Measurements from ENCODE around the gene SEC61G. TPM values are rescaled to one million over a fixed set of nuclear protein-coding genes. Genes with fewer than 3 reads are reported as not detected.

SEC61G gene
- total and polyA plus RNA-seq, 5 donors from 2014 or later: 61.0 to 301 (median 239) TPM

DNA sequence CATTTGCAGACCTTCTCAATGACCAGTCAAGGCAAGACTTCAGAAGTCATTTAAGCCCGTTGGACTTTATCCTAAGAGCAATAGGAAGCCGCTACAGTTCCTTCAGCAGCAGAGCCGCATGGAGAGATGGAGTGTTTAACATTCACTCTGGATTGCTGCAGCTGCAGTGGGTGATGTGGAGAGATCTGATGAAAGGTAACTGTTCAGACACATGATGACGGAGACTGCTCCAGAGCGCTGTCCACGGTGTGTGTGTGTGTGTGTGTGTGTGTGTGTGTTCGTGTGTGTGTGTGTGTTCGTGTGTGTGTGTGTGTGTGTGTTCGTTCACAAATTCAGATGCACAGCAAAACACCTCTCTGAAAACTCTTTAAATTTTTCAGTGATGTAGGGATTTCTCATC, 37.0 kb downstream of the SEC61G start:
- H3K4me1 Mint-ChIP-seq: no peaks in the 10 kb centered on the region
- Histone ChIP-seq H3K27ac (ENCODE audit: insufficient read depth, low read length, poor library complexity, severe bottlenecking) (no peak overlapping the region), H3K4me3 (ENCODE audit: low read depth, low read length) (no peak overlapping the region), H3K9me3 (ENCODE audit: control insufficient read depth in 2 of 2, low read length in 2 of 2) (no peaks in the 10 kb centered on the region), H3K4me1 (ENCODE audit: control insufficient read depth, insufficient read depth, low read length, poor library complexity, severe bottlenecking) (no peaks in the 10 kb centered on the region), H3K27me3 (ENCODE audit: control insufficient read depth, insufficient read depth, low read length) (no peaks in the 10 kb centered on the region), H3K36me3 (ENCODE audit: control insufficient read depth, insufficient read depth, low read length) (no peaks in the 10 kb centered on the region)
- DNase-seq (no peak), ATAC-seq (ENCODE audit: low read depth in 2 of 2) (no peak)
- no peaks in the 10 kb centered on the region for H3K36me3 Mint-ChIP-seq
- no peak overlapping the region for H3K27ac Mint-ChIP-seq
- no peaks in the 10 kb centered on the region for H3K27me3 Mint-ChIP-seq
- peaks cover 0 to 6% (median 2%) of the 10 kb centered on the region in 7 donors for H3K9me3 Mint-ChIP-seq
- H3K4me3 Mint-ChIP-seq: no peak overlapping the region

DNA sequence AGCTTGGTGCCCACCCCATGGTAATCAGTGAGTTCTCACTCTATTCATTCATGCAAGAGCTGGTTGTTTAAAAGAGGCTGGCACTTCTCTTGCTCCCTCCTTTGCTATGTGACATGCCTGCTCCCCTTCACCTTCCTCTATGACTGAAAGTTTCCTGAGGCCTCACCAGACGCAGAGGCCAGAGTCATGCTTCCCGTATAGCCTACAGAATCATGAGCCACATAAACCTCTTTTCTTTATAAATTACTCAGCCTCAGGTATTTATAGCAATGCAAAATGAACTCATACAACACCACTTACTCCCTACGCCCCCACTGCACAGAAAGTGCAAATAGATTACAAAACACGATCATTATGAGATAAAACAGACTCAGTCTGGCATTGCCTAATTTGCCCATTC, 39.0 kb downstream of the SEC61G start:
- Mint-ChIP-seq H3K27me3 (no peaks in the 10 kb centered on the region), H3K4me3 (no peak overlapping the region), H3K27ac (no peak overlapping the region), H3K9me3 (peaks cover 0 to 11% (median 2%) of the 10 kb centered on the region in 7 donors), H3K4me1 (no peaks in the 10 kb centered on the region), H3K36me3 (no peaks in the 10 kb centered on the region)
- Histone ChIP-seq H3K9me3 (ENCODE audit: control insufficient read depth in 2 of 2, low read length in 2 of 2) (no peaks in the 10 kb centered on the region), H3K36me3 (ENCODE audit: control insufficient read depth, insufficient read depth, low read length) (no peaks in the 10 kb centered on the region), H3K4me1 (ENCODE audit: control insufficient read depth, insufficient read depth, low read length, poor library complexity, severe bottlenecking) (no peaks in the 10 kb centered on the region), H3K4me3 (ENCODE audit: low read depth, low read length) (no peak overlapping the region), H3K27me3 (ENCODE audit: control insufficient read depth, insufficient read depth, low read length) (no peaks in the 10 kb centered on the region), H3K27ac (ENCODE audit: insufficient read depth, low read length, poor library complexity, severe bottlenecking) (no peak overlapping the region)
- no peak for DNase-seq
- ATAC-seq (ENCODE audit: low read depth in 2 of 2): no peak

DNA sequence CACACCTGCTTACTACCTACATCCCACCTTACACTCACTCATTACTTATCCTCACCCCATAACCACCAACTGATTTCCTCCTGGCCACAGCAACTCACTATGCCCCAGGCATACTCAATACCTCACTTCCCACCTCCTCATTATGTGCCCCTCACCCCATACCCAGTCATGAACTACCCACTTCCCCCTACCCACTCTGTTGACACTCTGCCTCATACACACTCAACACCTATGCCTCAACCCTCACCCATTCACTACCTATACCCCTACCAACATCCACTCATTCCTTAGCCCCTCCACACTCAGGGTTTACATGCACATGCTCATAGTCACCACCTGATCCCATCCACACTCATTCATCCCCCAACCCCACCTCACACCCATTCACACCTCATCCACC, 39.6 kb downstream of the SEC61G start:
- H3K4me3 ChIP-seq (ENCODE audit: low read depth, low read length): no peak overlapping the region
- no peak overlapping the region for H3K27ac ChIP-seq (ENCODE audit: insufficient read depth, low read length, poor library complexity, severe bottlenecking)
- Mint-ChIP-seq H3K36me3 (no peaks in the 10 kb centered on the region), H3K4me1 (no peaks in the 10 kb centered on the region), H3K9me3 (peaks cover 0 to 16% (median 2%) of the 10 kb centered on the region in 7 donors), H3K27ac (no peak overlapping the region), H3K4me3 (no peak overlapping the region), H3K27me3 (no peaks in the 10 kb centered on the region)
- ATAC-seq (ENCODE audit: low read depth in 2 of 2) (no peak), DNase-seq (no peak)
- no peaks in the 10 kb centered on the region for H3K9me3 ChIP-seq (ENCODE audit: control insufficient read depth in 2 of 2, low read length in 2 of 2)
- H3K36me3 ChIP-seq (ENCODE audit: control insufficient read depth, insufficient read depth, low read length): no peaks in the 10 kb centered on the region
- H3K4me1 ChIP-seq (ENCODE audit: control insufficient read depth, insufficient read depth, low read length, poor library complexity, severe bottlenecking): no peaks in the 10 kb centered on the region
- H3K27me3 ChIP-seq (ENCODE audit: control insufficient read depth, insufficient read depth, low read length): no peaks in the 10 kb centered on the region

DNA sequence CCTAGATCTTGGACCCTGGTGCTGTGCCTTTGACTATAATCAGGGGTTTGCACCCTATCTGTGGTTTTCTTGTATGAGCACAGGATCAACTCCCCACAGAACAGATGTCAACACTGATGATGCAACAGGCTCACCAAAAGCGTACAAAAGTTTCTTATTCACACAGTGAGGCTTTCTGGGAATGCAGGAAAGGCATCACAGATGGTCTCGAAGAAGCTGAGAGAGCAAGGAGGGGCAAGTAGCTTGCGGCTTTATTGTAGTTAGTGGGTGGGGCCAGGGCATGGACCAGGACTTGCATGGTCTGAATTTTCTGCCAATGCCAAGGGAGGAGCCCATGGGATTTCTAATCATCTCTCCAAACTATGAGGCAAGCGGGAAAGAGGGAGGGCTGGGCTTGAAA, 46.2 kb downstream of the SEC61G start:
- Mint-ChIP-seq H3K27ac (no peak overlapping the region), H3K9me3 (peaks cover 0 to 26% (median 7%) of the 10 kb centered on the region in 7 donors), H3K36me3 (no peaks in the 10 kb centered on the region), H3K4me1 (no peaks in the 10 kb centered on the region), H3K27me3 (peaks cover 4% of the 10 kb centered on the region), H3K4me3 (no peak overlapping the region)
- Histone ChIP-seq H3K27ac (ENCODE audit: insufficient read depth, low read length, poor library complexity, severe bottlenecking) (no peak overlapping the region), H3K27me3 (ENCODE audit: control insufficient read depth, insufficient read depth, low read length) (no peaks in the 10 kb centered on the region), H3K4me1 (ENCODE audit: control insufficient read depth, insufficient read depth, low read length, poor library complexity, severe bottlenecking) (no peaks in the 10 kb centered on the region), H3K9me3 (ENCODE audit: control insufficient read depth in 2 of 2, low read length in 2 of 2) (peaks cover 0 to 6% of the 10 kb centered on the region in 2 experiments), H3K36me3 (ENCODE audit: control insufficient read depth, insufficient read depth, low read length) (no peaks in the 10 kb centered on the region), H3K4me3 (ENCODE audit: low read depth, low read length) (no peak overlapping the region)
- DNase-seq (no peak), ATAC-seq (ENCODE audit: low read depth in 2 of 2) (no peak)

DNA sequence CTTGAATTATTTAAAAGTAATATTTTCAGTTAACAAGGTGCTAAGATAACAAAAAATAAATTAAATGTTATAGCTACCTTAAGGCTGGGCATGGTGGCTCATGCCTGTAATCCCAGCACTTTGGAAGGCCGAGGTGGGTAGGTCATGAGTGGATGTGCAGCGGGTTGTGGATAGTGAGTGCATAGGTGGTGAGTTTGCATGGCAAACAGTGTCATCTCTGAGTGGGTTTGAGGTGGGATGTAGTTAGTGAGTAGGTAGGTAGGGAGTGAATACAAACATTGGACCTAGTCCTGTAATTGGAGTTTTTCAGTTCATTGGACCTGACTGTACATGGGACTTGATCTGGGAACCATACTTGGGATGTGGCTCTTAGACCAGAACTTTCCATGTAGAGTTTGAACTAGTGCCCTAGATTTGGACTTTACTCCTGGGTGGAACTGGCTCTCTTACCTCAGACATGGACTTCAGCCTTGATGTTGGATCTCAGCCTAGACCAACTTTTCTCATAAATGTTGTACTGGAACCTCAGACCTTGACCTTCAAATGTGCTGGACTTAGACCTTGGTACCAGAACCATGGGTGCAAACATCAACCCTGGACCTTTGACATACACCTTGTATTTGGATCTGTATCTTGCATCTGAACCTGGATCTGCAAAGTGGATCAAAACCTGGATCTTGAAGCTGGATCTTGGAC, 47.0 kb downstream of the SEC61G start:
- DNase-seq: no peak
- Histone ChIP-seq H3K36me3 (ENCODE audit: control insufficient read depth, insufficient read depth, low read length) (no peaks in the 10 kb centered on the region), H3K9me3 (ENCODE audit: control insufficient read depth in 2 of 2, low read length in 2 of 2) (peaks cover 0 to 6% of the 10 kb centered on the region in 2 experiments), H3K4me3 (ENCODE audit: low read depth, low read length) (no peak overlapping the region), H3K4me1 (ENCODE audit: control insufficient read depth, insufficient read depth, low read length, poor library complexity, severe bottlenecking) (no peaks in the 10 kb centered on the region), H3K27me3 (ENCODE audit: control insufficient read depth, insufficient read depth, low read length) (no peaks in the 10 kb centered on the region), H3K27ac (ENCODE audit: insufficient read depth, low read length, poor library complexity, severe bottlenecking) (no peak overlapping the region)
- H3K36me3 Mint-ChIP-seq: no peaks in the 10 kb centered on the region
- no peak for ATAC-seq (ENCODE audit: low read depth in 2 of 2)
- H3K27ac Mint-ChIP-seq: no peak overlapping the region
- no peaks in the 10 kb centered on the region for H3K4me1 Mint-ChIP-seq
- H3K9me3 Mint-ChIP-seq: peaks cover 0 to 23% (median 7%) of the 10 kb centered on the region in 7 donors
- no peak overlapping the region for H3K4me3 Mint-ChIP-seq
- H3K27me3 Mint-ChIP-seq: peaks cover 4% of the 10 kb centered on the region

DNA sequence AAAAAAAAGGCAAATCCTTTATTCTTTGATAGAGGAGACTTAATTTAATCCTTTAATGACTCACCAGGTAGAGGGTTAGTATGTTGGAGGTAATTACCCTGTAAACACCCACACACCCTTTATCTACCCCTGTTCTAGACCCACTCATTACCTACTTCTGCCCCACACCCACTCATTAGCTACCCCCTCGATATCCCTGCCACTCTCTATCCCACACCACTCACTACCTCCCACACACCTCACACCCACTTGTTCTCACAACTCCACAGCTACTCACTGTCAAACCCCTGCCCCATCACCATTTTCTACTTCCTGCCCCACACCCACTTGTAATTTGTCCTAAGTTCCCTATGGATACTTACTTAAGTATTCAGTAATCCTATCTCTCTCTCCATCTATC, 49.7 kb downstream of the SEC61G start:
- Mint-ChIP-seq H3K4me1 (no peaks in the 10 kb centered on the region), H3K27me3 (peaks cover 4% of the 10 kb centered on the region), H3K9me3 (peaks cover 0 to 13% (median 3%) of the 10 kb centered on the region in 7 donors), H3K4me3 (no peak overlapping the region), H3K27ac (no peak overlapping the region), H3K36me3 (no peaks in the 10 kb centered on the region)
- ATAC-seq (ENCODE audit: low read depth in 2 of 2) (no peak), DNase-seq (no peak)
- Histone ChIP-seq H3K36me3 (ENCODE audit: control insufficient read depth, insufficient read depth, low read length) (no peaks in the 10 kb centered on the region), H3K27me3 (ENCODE audit: control insufficient read depth, insufficient read depth, low read length) (no peaks in the 10 kb centered on the region), H3K4me3 (ENCODE audit: low read depth, low read length) (no peak overlapping the region), H3K27ac (ENCODE audit: insufficient read depth, low read length, poor library complexity, severe bottlenecking) (no peak overlapping the region), H3K9me3 (ENCODE audit: control insufficient read depth in 2 of 2, low read length in 2 of 2) (peaks cover 0 to 6% of the 10 kb centered on the region in 2 experiments), H3K4me1 (ENCODE audit: control insufficient read depth, insufficient read depth, low read length, poor library complexity, severe bottlenecking) (no peaks in the 10 kb centered on the region)

DNA sequence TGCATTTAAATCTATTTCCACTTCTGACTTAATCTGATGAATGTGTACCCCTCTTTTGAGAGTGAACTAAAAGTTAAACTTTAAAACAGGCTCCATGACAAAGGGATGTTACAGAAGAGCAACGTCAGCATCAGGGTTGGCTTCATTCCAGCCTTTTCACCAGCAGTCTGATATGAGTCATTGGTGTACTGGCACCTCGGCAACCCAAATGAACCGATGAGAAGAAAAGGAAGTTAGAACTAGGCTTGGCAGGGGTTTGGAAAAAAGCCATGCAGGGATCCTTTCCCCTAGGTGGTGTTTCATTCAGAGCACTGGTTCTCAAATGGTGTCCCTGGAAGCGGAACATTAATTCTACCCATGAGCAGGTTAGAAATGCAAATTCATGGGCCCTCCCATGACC, 53.6 kb downstream of the SEC61G start:
- Histone ChIP-seq H3K4me1 (ENCODE audit: control insufficient read depth, insufficient read depth, low read length, poor library complexity, severe bottlenecking) (no peaks in the 10 kb centered on the region), H3K36me3 (ENCODE audit: control insufficient read depth, insufficient read depth, low read length) (no peaks in the 10 kb centered on the region), H3K4me3 (ENCODE audit: low read depth, low read length) (no peak overlapping the region), H3K9me3 (ENCODE audit: control insufficient read depth in 2 of 2, low read length in 2 of 2) (peaks cover 0 to 6% of the 10 kb centered on the region in 2 experiments), H3K27ac (ENCODE audit: insufficient read depth, low read length, poor library complexity, severe bottlenecking) (no peak overlapping the region), H3K27me3 (ENCODE audit: control insufficient read depth, insufficient read depth, low read length) (no peaks in the 10 kb centered on the region)
- Mint-ChIP-seq H3K9me3 (peaks cover 0 to 9% (median 3%) of the 10 kb centered on the region in 7 donors), H3K4me3 (no peak overlapping the region), H3K27me3 (no peaks in the 10 kb centered on the region), H3K4me1 (no peaks in the 10 kb centered on the region), H3K27ac (no peak overlapping the region), H3K36me3 (no peaks in the 10 kb centered on the region)
- no peak for ATAC-seq (ENCODE audit: low read depth in 2 of 2)
- DNase-seq: no peak

DNA sequence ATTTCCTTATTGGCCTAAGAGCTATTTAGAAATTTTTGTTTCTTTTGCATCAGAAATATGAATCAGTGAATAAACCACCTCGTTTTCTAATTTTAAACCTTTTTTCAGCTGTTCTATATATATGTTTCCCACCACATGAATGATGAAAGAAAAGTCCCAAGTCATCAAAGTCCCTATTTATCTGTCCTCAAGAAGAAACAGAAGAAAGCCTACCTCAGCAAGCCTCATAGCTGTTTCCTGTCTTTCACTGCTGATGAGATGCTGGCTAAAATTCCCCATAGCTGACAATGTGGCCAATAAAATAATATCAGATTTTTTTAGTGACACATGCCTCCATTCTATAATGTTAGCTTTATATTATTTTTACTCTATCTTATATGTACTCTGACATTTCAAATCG, 54.2 kb downstream of the SEC61G start:
- no peaks in the 10 kb centered on the region for H3K27me3 Mint-ChIP-seq
- no peak overlapping the region for H3K27ac Mint-ChIP-seq
- peaks cover 0 to 6% of the 10 kb centered on the region in 2 experiments for H3K9me3 ChIP-seq (ENCODE audit: control insufficient read depth in 2 of 2, low read length in 2 of 2)
- no peaks in the 10 kb centered on the region for H3K36me3 Mint-ChIP-seq
- H3K4me3 ChIP-seq (ENCODE audit: low read depth, low read length): no peak overlapping the region
- H3K4me3 Mint-ChIP-seq: no peak overlapping the region
- H3K4me1 Mint-ChIP-seq: no peaks in the 10 kb centered on the region
- H3K27me3 ChIP-seq (ENCODE audit: control insufficient read depth, insufficient read depth, low read length): no peaks in the 10 kb centered on the region
- no peak overlapping the region for H3K27ac ChIP-seq (ENCODE audit: insufficient read depth, low read length, poor library complexity, severe bottlenecking)
- H3K9me3 Mint-ChIP-seq: peaks cover 0 to 9% (median 3%) of the 10 kb centered on the region in 7 donors
- ATAC-seq (ENCODE audit: low read depth in 2 of 2): no peak
- H3K36me3 ChIP-seq (ENCODE audit: control insufficient read depth, insufficient read depth, low read length): no peaks in the 10 kb centered on the region
- DNase-seq: no peak
- H3K4me1 ChIP-seq (ENCODE audit: control insufficient read depth, insufficient read depth, low read length, poor library complexity, severe bottlenecking): no peaks in the 10 kb centered on the region

Data from CD4-positive, CD25-positive, alpha-beta regulatory T cell (primary cell).